HG02678 (cell line): ENCODE data around the gene FBXL17.
A peak's percentile ranks its signal among the peaks of the same experiment; 100 is the strongest.

ENCODE experiments used
- ATAC-seq: cut with Tn5 transposase; IDR thresholded peaks from one replicate; pipeline ENCODE4 v1.9.1; 2021; ENCODE audit warnings: mild to moderate bottlenecking, moderate library complexity; ENCODE audit not compliant: unreplicated experiment

FBXL17 gene

DNA sequence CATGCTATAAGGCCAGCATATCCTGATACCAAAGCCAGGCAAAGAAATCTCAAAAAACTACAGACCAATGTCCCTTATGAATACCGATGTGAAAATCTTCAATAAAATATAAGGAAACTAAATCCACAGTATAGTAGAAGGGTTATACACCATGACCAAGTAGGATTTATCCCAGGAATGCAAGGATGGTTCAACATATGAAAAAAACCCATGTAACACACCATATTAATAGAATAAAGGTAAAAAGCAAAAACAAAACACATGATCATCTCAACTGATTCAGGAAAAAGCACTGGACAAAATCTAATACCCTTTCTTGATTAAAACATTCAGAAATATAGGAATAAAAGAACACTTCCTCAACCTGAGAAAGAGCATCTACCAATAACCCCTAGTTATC, 6.1 kb downstream of the FBXL17 start:
- ATAC-seq = no peak

- ATAC-seq = no peak
Observed at GRCh38 chr5:108373426-108373825, 8.5 kb downstream of the FBXL17 start.

GRCh38 chr5:108372369-108372768, 9.5 kb downstream of the FBXL17 start:
- no peak for ATAC-seq

GRCh38 chr5:108371263-108371662, 10.6 kb downstream of the FBXL17 start:
- ATAC-seq = no peak

DNA sequence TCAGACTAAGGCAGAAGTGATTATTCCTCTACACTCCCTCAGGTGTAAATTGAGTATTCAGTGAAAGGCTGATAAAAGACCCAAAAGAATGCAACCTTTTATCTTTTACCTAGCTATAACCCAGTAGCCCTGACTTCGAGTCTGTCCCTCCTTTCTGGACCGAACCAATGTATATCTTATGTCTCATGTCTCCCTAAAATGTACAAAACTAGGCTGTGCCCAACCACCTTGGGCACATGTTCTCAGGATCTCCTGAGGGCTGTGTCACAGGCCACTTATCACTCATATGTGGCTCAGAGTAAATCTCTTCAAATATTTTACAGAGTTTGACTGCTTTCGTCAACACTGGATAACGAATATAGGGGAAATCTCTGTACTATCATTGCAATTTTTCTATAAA, 12.7 kb downstream of the FBXL17 start:
- ATAC-seq = no peak

DNA sequence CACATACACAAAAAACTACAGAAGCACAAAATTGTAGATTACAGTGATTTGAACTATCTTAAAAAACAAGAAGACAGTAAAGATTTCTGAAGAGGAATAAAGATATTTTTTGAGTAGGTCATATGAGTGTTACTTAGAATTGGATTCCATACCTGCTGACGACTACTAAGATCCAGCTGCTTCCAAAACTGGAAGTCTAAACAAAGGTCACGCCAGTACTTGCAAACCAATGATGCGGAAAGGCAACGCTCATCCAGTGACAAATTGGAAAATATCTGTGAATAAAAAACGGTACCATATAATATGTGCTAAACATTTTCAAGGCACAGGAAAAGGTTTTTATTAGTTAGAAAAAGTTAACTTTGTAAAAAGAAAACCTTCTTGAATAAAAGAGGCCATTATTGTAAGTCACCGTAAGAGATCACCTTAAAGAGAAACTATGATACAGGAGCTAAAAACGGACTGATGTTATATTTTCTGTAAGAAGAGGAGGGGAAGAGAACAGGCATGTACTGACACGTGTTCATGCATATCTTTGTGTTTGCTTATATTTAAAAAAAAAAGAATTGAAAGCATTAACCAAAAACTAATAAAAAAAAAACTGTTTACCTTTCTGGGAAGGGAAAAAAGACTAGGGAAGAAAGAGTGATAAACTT, 14.1 kb downstream of the FBXL17 start:
- no peak for ATAC-seq

DNA sequence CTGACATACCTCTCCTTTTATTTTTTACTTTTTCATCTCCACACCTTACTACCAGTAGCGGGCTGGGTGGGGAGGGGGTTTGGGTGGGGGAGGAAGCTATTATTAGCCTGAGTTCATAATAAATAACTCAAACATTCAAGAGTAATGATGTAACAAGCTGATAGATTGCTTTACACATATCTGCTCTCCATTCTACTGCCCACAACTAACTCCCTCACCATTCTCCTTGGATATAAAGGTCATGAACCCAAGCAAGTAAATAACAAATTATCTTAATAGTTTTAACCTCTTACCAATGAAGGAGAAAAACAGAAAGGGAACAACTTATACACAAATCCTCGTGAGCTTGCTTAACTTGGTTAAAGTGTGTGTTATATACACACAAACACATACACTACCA, 15.4 kb downstream of the FBXL17 start:
- no peak for ATAC-seq

DNA sequence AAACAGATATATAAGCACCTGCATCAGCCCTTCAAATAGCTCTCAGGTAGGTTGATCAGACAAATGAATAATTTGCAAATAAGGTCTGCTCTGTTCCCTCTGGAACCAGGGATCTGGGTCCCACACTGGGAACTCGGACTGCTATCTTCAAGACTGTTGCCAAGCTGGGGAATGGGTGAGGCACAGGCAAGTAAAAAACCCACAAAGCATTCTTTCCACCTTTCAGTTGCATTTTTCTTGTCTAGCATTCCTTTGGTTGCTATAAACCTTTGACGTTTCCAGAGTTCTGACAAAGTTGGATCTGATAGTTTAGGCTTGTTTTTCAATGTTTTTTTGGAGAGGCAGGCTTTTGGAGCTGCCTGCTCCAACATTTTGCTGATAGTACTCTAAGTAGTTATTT, 20.1 kb downstream of the FBXL17 start:
- ATAC-seq = no peak

GRCh38 chr5:108361239-108361638, 20.7 kb downstream of the FBXL17 start:
- ATAC-seq = no peak

- no peak for ATAC-seq
Observed at GRCh38 chr5:108360280-108360679, 21.6 kb downstream of the FBXL17 start.

- ATAC-seq = no peak
Observed at GRCh38 chr5:108356286-108356685, 25.6 kb downstream of the FBXL17 start.

DNA sequence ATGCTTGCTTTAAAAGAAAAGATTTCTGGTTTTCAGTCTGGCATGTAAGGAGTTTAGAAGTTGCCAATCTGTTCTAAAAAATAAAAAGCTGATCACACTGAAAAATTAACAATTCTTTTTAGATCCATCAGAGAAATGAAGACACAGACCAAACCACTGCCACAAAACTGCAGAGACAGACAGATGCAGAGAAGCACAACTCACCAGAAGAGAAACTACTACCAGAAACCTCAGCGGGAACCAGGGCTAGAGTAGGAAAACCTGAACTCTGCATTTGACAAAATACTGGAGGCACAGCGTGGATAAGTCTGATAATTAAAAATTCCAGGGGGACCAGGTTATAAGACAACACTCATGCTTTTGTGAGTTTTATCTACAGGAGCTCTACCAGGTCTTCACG, 28.8 kb downstream of the FBXL17 start:
- no peak for ATAC-seq

DNA sequence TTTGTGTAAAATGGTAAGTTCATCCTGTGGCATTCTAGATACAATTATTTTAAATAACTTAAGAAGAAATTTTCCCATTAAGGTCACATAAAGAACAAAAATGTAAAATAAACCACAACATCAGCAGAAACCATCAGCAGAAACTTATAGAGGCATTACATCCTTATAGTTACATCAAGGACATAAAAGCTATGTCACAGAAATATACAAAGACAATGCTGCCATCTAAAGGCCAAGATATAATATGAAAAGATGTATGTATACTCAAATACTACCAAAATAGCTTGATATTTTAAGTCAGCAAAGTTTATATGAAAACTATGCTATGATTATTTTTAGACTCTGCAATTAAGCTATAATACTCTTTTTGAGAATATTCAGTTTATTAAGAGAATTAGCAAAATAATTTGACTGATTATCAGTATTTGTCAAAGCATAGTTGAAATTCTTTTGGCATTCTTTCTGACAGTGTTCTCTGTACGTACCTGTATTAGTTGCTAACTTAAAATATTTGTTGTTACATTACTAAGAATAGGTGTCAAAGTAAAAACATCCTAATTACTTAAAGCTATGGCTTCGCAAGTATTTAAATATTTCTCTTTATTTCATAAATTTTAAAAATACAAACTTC, 36.2 kb downstream of the FBXL17 start:
- peak; percentile 74 for ATAC-seq

- ATAC-seq = no peak
Observed at GRCh38 chr5:108344103-108344822, 37.6 kb downstream of the FBXL17 start.

DNA sequence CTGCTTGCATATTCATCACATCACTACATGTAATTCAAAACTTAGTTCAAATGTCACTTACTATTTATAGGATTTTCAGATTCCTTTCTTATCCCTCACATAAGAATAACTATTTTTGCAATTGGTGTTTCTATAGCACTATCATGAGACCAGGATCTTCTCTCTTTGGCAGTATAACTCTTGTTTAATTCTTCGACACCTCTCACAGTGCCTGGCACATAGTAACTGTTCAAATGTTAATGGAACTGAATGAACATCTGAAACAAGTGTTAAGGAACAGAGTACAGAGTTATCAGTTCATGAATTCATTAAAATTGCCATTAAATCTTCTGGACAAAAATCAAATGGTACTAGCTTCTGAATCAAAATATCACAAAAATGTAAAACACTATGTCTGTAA, 40.0 kb downstream of the FBXL17 start:
- ATAC-seq = no peak

- ATAC-seq = no peak
Observed at GRCh38 chr5:108340131-108340530, 41.8 kb downstream of the FBXL17 start.

GRCh38 chr5:108339220-108339619, 42.7 kb downstream of the FBXL17 start:
- no peak for ATAC-seq

- no peak for ATAC-seq
Observed at GRCh38 chr5:108334225-108334624, 47.7 kb downstream of the FBXL17 start.

DNA sequence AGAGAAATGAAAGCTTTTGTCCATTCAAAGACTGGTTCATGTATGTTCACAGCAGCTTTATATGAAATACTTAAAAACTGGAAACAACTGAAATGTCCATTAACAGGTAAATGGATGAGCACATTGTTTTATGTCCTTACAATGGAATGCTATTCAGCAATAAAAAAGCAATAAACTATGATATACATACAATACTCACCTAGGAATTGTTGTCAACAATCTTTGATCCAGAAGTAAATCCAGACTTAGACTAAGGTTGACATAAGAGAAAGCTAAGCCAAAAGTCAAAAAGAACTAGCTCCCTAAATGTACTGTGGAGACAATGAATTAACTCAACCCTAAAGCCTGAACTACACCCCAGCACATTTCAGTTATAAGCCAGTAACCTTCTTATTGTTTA, 54.9 kb downstream of the FBXL17 start:
- ATAC-seq = no peak

GRCh38 chr5:108324886-108325285, 57.0 kb downstream of the FBXL17 start:
- ATAC-seq = no peak

GRCh38 chr5:108321341-108321740, 60.6 kb downstream of the FBXL17 start:
- no peak for ATAC-seq

DNA sequence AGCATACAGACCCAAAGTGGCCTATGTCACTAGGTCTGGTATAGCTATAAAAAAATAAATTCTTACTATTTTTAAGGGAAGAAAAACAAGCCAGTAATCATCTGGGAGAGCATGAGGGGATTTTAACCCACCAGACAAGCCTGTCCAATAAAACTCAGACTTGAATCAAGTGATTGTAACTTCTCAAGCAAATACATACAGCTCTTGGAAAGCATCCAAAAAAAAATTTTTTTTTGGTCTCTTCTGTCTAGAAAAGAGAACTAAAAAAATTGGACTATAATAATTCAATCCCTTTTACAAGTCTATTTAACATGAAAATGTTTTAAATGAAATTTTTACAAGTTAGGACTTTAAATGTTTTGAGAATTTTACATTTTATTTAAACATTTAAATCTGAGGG, 61.7 kb downstream of the FBXL17 start:
- no peak for ATAC-seq
